PFSK-1 (cell line): ENCODE measurements around the gene ZNF414.

Experiments
- FOXP2 ChIP-seq: optimal IDR thresholded peaks from 2 replicates; pipeline ENCODE3; 2011; ENCODE audit warnings: borderline replicate concordance, control low read depth, inconsistent platforms; ENCODE audit not compliant: insufficient read depth; ENCODE audit errors: extremely low read length, extremely low read depth
- POLR2AphosphoS5 ChIP-seq: IDR thresholded peaks from 2 replicates; pipeline ENCODE4 v1.6.1; 2012; ENCODE audit warnings: low read depth, mild to moderate bottlenecking, control low read depth, low read length, moderate library complexity
- SIN3A ChIP-seq: IDR thresholded peaks from 2 replicates; pipeline ENCODE4 v1.6.1; 2012; ENCODE audit warnings: mild to moderate bottlenecking, low read length, moderate library complexity, borderline replicate concordance; ENCODE audit not compliant: insufficient read depth
- TAF1 ChIP-seq: IDR thresholded peaks from 2 replicates; pipeline ENCODE4 v1.6.1; 2012; ENCODE audit warnings: low read length, control low read depth, borderline replicate concordance; ENCODE audit not compliant: insufficient read depth
- TF ChIP-seq, protein P1 (sequence below), 2 experiments: IDR thresholded peaks; 2 replicates each; pipeline versions ENCODE4 v1.6.1 to v1.8.0; 2011 to 2012; ENCODE audit warnings: low read depth in 2 of 2, low read length in 2 of 2, control low read depth in 1 of 2, inconsistent platforms in 1 of 2, mild to moderate bottlenecking in 1 of 2, moderate library complexity in 1 of 2; ENCODE audit not compliant: insufficient read depth in 1 of 2

The ZNF414 gene

DNA sequence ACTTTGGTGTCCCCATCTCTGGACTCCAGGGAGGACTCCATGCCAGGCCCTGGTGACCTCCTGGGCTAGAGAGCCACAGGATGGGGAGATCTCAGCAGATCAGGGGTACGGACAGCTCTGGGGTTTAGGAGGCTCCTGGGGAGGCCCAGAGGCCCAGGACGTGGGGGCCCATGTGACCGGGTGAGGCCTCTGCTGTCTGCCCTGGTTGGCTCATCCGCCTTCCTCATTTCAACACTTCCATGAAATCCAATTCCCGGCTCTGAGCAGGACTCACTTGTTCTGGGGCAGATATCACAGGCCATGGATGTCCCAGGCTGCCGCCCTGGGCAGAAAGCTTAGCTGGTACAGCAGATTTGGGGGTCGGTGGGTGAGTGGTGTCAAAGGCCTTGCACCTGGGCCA is 10.5 kb downstream of the ZNF414 start:
- no peak for TF ChIP-seq FOXP2
- no peak for TF ChIP-seq SIN3A
- TF ChIP-seq POLR2AphosphoS5, result no peak
- TF ChIP-seq, protein P1, sequence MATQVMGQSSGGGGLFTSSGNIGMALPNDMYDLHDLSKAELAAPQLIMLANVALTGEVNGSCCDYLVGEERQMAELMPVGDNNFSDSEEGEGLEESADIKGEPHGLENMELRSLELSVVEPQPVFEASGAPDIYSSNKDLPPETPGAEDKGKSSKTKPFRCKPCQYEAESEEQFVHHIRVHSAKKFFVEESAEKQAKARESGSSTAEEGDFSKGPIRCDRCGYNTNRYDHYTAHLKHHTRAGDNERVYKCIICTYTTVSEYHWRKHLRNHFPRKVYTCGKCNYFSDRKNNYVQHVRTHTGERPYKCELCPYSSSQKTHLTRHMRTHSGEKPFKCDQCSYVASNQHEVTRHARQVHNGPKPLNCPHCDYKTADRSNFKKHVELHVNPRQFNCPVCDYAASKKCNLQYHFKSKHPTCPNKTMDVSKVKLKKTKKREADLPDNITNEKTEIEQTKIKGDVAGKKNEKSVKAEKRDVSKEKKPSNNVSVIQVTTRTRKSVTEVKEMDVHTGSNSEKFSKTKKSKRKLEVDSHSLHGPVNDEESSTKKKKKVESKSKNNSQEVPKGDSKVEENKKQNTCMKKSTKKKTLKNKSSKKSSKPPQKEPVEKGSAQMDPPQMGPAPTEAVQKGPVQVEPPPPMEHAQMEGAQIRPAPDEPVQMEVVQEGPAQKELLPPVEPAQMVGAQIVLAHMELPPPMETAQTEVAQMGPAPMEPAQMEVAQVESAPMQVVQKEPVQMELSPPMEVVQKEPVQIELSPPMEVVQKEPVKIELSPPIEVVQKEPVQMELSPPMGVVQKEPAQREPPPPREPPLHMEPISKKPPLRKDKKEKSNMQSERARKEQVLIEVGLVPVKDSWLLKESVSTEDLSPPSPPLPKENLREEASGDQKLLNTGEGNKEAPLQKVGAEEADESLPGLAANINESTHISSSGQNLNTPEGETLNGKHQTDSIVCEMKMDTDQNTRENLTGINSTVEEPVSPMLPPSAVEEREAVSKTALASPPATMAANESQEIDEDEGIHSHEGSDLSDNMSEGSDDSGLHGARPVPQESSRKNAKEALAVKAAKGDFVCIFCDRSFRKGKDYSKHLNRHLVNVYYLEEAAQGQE (IDR thresholded peaks at IDR 0.05; ENCODE audit: insufficient read depth in 1 of 2, low read depth in 2 of 2, low read length in 2 of 2), result no peak
- no peak for TF ChIP-seq TAF1

DNA sequence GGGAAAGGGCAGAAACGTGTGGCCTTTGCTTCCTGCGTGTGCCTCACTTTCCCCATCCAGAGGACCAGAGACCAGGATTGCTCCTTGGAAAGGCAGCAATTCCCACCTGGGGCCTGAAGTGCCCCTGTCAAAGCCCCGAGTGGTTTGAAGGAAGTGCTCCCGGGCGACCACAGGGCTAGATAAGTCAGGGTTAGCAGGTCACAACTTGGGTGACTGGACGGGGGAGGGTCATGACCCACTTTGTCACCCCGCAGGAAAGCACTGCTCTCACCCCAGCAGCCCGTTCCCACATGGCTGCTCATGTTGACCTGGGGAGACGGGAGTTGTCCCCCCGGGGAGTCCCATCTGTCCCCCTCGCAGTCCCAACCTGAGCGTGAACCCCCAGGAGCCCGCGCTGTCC is 12.0 kb downstream of the ZNF414 start:
- TF ChIP-seq FOXP2, result no peak
- no peak for TF ChIP-seq POLR2AphosphoS5
- TF ChIP-seq, protein P1 (IDR thresholded peaks at IDR 0.05; ENCODE audit: insufficient read depth in 1 of 2, low read depth in 2 of 2, low read length in 2 of 2), result no peak
- TF ChIP-seq TAF1, result no peak
- TF ChIP-seq SIN3A, result no peak

GRCh38 chr19:8501516-8501915 is 12.5 kb downstream of the ZNF414 start:
- TF ChIP-seq POLR2AphosphoS5 (no peak), TAF1 (no peak), FOXP2 (no peak), SIN3A (no peak)
- TF ChIP-seq, protein P1 (IDR thresholded peaks at IDR 0.05; ENCODE audit: insufficient read depth in 1 of 2, low read depth in 2 of 2, low read length in 2 of 2), result no peak

DNA sequence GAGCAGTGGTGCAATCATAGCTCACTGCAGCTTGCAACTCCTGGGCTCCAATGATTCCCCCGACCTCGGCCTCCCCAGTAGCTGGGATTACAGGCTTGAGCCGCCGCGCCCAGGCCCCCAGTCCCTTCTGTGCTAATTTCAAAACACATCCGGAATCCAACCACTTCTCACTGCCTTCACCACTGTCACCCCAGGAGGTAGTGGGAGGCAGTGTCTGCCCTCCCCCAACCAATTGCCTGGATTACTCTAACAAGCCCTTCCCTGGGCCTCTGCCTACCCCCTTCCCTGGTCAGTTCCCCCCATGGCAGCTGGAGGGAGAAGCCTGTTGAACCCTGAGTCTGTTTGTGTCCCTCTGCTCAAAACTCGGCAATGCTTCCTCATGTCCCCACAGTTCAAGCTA is 13.8 kb downstream of the ZNF414 start:
- TF ChIP-seq TAF1 (no peak), POLR2AphosphoS5 (no peak), SIN3A (no peak), FOXP2 (no peak)
- TF ChIP-seq, protein P1 (IDR thresholded peaks at IDR 0.05; ENCODE audit: insufficient read depth in 1 of 2, low read depth in 2 of 2, low read length in 2 of 2), result no peak
